GM12865 (cell line): ENCODE results near the gene ERFL.

Experiments
- DNase-seq: peaks from one replicate; pipeline ENCODE4 v3.0.0; 2010; ENCODE audit warnings: low read depth
- H3K4me3 ChIP-seq: 2 replicates; pipeline ENCODE4 v1.5.1; 2011; ENCODE audit warnings: mild to moderate bottlenecking, low read depth, low read length, control low read depth
- CTCF ChIP-seq: IDR thresholded peaks from 2 replicates; pipeline ENCODE4 v1.5.1; 2011; ENCODE audit warnings: low read length, control low read depth, low read depth, inconsistent platforms; ENCODE audit not compliant: insufficient read depth; ENCODE audit errors: missing control alignments

ERFL gene

DNA sequence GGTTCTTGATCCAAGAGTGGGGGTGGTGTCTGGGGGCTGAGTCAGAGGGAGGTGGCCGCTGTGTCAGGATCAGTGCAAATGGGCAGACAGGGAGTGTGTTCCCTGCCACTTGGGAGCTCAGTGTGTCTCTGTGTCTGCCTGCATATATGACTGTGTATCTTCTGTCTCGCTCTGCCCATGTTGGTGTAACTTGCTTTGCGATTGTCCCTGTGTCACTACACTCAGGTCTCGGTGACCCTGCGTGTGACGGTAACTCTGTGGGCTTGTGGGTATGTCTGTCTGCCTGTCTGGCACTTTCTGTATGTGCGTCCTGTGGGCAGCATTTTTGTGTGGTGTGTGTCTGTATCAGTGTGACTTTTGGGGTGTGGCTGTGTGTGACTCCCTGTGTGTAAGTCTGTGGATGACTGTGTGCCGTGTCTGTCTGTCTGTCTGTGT lies 8.2 kb upstream of the ERFL start:
- no peak overlapping the region for H3K4me3 ChIP-seq
- TF ChIP-seq CTCF, result no peak
- no peak for DNase-seq

GRCh38 chr19:41935760-41936415 lies 7.6 kb upstream of the ERFL start:
- TF ChIP-seq CTCF, result no peak
- DNase-seq, result no peak
- no peak overlapping the region for H3K4me3 ChIP-seq

DNA sequence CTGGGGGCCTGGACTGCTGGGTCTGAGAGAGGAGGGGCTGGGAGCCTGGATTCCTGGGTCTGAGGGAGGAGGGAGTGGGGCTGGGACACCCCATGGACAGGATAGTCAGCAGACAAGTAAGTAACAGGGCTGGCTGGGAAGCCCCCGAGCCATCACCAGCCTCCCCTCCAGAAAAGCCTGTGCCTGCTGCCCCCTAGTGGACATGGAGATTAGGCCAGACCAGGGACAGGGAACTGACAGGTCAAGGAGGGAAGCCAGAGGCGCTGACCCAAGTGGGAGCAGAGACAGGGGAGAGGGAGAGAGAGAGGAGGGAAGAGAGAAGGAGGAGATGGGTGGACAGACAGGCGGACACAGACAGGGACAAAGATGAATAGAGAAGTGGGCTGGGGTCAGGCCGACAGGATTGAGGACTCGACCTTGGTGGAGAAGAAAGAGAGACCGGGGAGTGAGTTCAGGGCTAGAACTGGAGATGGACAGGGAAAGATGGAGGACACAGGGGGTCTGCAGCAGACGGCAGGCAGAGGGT lies 6.7 kb upstream of the ERFL start:
- H3K4me3 ChIP-seq, result no peak overlapping the region
- peak; percentile 88 for TF ChIP-seq CTCF
- DNase-seq, result peak; percentile 85

- no peak for TF ChIP-seq CTCF
- H3K4me3 ChIP-seq, result no peak overlapping the region
- no peak for DNase-seq
Observed at GRCh38 chr19:41933693-41934426, 5.6 kb upstream of the ERFL start.

GRCh38 chr19:41932720-41933332 lies 4.6 kb upstream of the ERFL start:
- no peak for TF ChIP-seq CTCF
- no peak overlapping the region for H3K4me3 ChIP-seq
- DNase-seq, result no peak

DNA sequence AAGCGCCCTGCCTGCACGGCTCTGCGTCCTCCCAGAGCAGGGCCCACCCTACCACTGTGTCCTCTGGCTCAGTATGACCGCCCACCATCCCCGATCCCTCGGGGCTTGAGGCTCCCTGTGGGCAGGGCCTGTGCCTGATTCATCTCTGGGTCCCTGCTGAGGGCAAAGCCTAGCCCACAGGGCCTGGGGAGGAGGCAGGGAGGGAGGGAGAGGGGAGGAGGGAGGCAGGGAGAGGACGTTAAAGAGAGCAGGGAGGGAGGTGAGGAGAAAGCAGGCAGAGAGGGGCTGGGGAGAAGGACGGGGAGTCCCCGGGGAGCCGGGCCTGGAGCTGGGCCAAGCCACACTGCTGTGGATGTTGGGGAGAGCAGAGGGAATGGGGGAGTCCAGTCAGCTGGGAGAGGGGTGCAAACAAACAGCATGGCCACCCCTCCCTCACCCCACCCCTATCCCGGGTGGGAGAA lies 4.0 kb upstream of the ERFL start:
- H3K4me3 ChIP-seq, result no peak overlapping the region
- no peak for DNase-seq
- no peak for TF ChIP-seq CTCF
